ENCODE results near the gene MRGPRE. TPM values are rescaled to one million over a fixed set of nuclear protein-coding genes. Genes with fewer than 3 reads are reported as not detected.
A peak's percentile ranks its signal among the peaks of the same experiment; 100 is the strongest.

Gene MRGPRE
- polyA plus RNA-seq, 1 donor from 2014 or later: not detected

DNA sequence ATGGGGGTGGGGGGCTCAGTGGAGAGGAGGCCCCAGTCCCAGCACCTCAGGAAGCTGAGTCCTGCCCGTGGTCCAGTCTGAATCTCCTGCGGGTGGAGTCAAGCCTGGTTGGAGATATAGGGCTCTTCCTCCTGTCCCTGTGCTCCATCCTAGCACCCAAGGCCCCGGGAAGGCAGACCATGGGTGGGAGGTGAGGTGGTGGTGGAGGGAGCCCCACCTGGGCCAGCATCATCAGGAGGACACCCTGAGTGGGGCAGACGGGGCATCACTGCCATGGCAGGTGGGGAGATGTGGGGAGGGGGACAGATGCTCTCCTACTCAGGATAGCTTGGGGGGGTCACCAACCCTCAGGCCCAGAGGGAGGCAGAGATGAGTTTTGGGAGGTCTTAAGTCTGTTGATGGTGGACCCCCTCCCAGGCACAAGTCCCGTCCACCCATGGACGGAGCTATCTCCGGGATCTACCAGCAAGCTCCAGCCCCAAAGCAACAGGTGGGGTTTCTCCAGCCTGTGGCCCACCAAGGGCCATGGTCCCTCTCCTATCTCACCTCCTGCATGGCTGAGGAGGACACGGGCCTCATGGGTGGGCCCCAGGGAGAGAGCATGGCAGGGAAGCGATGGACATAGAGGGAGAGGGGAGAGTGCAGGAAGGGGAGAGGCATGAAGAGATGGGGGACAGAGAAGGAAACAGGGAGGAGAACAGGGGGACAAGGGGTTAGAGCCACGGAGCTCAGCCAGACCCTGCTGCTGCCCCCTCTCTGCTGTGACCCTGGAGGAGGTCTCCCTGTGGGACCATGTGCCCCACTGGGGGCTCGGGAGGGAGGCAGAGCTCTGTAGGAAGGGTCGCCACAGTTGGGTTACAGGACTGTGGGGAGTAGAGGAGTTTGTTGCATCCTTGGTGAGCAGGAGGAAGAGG is 1.3 kb downstream of the MRGPRE start:
- H3K4me1 Mint-ChIP-seq: no peaks in the 10 kb centered on the region
- H3K9me3 Mint-ChIP-seq: peaks cover 0 to 1% (median 0%) of the 10 kb centered on the region in 3 donors
- peaks cover 2% of the 10 kb centered on the region for H3K36me3 Mint-ChIP-seq
- H3K27ac Mint-ChIP-seq: no peak overlapping the region
- H3K4me3 Mint-ChIP-seq: no peak overlapping the region
- H3K27me3 Mint-ChIP-seq: peaks cover 1% of the 10 kb centered on the region

GRCh38 chr11:3229673-3230630 is 2.3 kb downstream of the MRGPRE start:
- Mint-ChIP-seq H3K9me3 (peaks cover 0 to under 1% (median 0%) of the 10 kb centered on the region in 3 donors), H3K27me3 (peaks cover 1% of the 10 kb centered on the region), H3K36me3 (peaks cover 2% of the 10 kb centered on the region), H3K4me1 (no peaks in the 10 kb centered on the region), H3K27ac (no peak overlapping the region), H3K4me3 (no peak overlapping the region)

- Mint-ChIP-seq H3K36me3 (no peaks in the 10 kb centered on the region), H3K27me3 (peaks cover 1% of the 10 kb centered on the region), H3K27ac (no peak overlapping the region), H3K4me1 (no peaks in the 10 kb centered on the region), H3K9me3 (peaks cover 0 to 3% (median 0%) of the 10 kb centered on the region in 3 donors), H3K4me3 (no peak overlapping the region)
Measured at GRCh38 chr11:3228445-3228829, 3.8 kb downstream of the MRGPRE start.

GRCh38 chr11:3227568-3228444 is 4.4 kb downstream of the MRGPRE start:
- H3K4me1 Mint-ChIP-seq: no peaks in the 10 kb centered on the region
- no peak overlapping the region for H3K27ac Mint-ChIP-seq
- H3K36me3 Mint-ChIP-seq: no peaks in the 10 kb centered on the region
- H3K9me3 Mint-ChIP-seq: peaks cover 0 to 3% (median 0%) of the 10 kb centered on the region in 3 donors
- H3K27me3 Mint-ChIP-seq: peaks cover 4% of the 10 kb centered on the region
- no peak overlapping the region for H3K4me3 Mint-ChIP-seq

DNA sequence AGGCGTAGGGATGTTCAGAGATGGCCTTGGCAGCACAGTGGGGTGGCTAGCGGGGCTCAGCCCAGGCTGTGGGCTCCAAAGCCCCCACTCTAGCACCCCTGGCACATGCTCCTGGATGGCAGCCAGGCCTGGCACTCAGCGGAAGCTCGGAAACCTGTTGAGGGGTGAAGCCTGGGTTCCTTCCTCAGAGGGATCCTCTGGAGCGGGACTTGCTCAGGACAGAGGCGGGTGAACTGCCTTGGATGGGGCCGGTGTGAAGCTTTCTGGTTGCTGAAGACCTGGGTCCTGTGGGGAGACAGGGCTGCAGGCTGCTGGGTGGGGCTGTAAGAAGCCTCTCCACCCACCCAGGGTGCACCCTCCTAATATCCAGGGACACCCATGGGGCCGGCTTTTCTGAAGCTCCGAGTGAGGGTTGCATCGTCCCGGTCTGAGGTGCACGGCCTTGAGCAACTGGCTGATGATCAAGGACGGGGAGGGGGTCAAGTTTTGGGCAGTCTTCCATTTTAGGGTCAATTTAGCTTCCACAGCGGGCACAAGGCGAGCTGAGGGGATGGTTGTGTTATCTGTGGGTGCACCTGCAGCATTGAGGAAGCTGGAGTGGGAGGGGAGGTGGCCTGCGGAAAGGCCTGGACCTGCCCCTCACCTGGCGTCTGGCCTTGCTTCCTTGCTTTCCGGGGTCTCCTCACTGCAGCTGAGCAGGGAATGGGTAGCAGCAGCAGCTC is 5.2 kb downstream of the MRGPRE start:
- H3K4me1 Mint-ChIP-seq: no peaks in the 10 kb centered on the region
- H3K36me3 Mint-ChIP-seq: no peaks in the 10 kb centered on the region
- H3K27me3 Mint-ChIP-seq: peaks cover 4% of the 10 kb centered on the region
- peaks cover 0 to 3% (median 0%) of the 10 kb centered on the region in 3 donors for H3K9me3 Mint-ChIP-seq
- no peak overlapping the region for H3K4me3 Mint-ChIP-seq
- no peak overlapping the region for H3K27ac Mint-ChIP-seq

- H3K27ac Mint-ChIP-seq: no peak overlapping the region
- H3K4me1 Mint-ChIP-seq: no peaks in the 10 kb centered on the region
- peaks cover 0 to 3% (median 0%) of the 10 kb centered on the region in 3 donors for H3K9me3 Mint-ChIP-seq
- H3K36me3 Mint-ChIP-seq: no peaks in the 10 kb centered on the region
- H3K4me3 Mint-ChIP-seq: no peak overlapping the region
- peaks cover 6% of the 10 kb centered on the region for H3K27me3 Mint-ChIP-seq
Measured at GRCh38 chr11:3225826-3226750, 6.1 kb downstream of the MRGPRE start.

DNA sequence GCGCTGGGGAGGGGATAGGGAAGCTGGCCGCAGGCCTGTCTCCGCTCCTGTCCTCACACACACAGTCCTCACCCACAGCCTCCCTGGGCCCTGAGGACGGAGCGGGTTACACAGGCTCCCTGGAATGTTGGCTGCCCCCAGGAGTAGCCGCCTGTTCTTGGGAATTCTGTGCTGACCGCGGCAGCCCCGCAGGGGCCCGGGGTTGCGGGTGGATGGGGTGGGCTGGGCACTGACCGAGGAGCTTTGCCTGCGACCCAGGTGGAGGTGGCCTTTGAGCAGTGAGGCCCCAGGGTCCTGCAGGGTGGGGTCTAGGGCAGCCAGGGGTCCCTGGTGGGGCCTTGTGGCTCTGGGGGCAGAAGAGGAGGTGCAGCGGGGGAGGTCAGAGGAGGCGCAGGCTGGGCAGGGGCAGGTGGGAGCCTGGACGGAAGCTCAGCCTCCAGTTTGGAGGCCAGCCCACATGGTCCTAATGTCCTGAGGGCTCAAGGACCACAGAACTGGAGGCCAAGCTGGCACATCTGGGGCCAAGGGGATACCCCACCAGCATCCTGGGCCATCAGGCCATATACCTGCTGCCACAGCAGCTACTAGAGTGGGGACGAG is 7.0 kb downstream of the MRGPRE start:
- Mint-ChIP-seq H3K4me1 (no peaks in the 10 kb centered on the region), H3K4me3 (no peak overlapping the region), H3K27ac (no peak overlapping the region), H3K9me3 (peaks cover 0 to 3% (median 0%) of the 10 kb centered on the region in 3 donors), H3K36me3 (no peaks in the 10 kb centered on the region), H3K27me3 (peaks cover 6% of the 10 kb centered on the region)

DNA sequence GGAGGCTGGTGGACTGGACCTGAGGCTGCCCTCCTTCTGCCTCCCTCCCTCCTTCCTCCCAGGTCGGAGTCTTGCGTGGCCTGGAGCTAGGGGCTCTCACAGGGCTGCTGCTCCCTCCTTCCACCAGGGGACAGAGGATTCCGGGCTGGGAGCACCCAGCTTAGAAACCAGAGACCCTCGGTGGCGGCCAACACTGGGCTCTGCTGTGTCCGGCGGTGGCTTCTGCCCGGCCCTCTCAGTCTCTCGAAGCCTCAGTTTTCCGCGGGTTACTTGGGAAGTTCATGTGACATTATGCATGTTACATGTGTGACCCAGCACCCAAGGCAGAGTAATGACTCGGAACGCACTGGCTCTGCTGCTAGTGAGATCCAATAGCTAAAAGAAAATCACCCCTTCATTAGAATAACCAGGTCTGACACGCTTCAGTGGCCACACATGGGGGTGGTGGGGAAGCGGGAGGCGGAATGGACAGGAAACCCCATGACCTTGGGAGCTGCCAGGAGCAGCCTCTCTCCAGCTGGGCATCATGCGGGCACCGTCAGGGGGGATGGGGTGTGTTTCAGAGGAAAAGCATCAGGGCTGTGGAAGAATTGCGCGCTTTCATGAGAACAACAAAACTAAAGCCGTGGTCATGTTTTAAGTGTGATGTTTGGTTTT is 7.7 kb downstream of the MRGPRE start:
- Mint-ChIP-seq H3K27ac (no peak overlapping the region), H3K36me3 (no peaks in the 10 kb centered on the region), H3K9me3 (peaks cover 0 to 3% (median 0%) of the 10 kb centered on the region in 3 donors), H3K4me1 (no peaks in the 10 kb centered on the region), H3K27me3 (peaks cover 9% of the 10 kb centered on the region), H3K4me3 (no peak overlapping the region)

DNA sequence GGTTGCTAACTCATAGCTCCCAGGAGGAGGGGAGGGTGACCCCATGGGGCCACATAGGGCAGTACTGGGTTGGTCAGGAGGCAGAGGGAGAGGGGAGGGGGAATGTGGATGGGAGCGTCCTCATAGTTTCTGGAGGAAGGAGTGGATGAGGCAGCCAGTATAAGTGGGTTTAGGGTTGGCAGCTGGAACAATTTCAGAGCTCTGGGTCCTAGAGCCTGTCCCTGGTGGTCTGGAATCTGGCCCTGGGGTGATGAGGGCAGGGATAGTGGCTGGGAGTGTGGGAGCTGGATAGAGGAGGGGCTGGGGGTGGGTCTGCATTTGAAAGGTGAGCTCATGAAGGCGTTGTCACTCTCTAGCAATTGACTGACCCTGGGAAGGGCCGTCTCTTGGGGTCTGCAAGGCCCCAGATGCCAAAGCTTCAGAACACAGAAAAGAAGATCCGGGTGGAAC is 8.3 kb downstream of the MRGPRE start:
- Mint-ChIP-seq H3K27me3 (peaks cover 9% of the 10 kb centered on the region), H3K9me3 (peaks cover 0 to 3% (median 0%) of the 10 kb centered on the region in 3 donors), H3K4me1 (no peaks in the 10 kb centered on the region), H3K27ac (no peak overlapping the region), H3K36me3 (no peaks in the 10 kb centered on the region), H3K4me3 (peak overlapping the region in 1 of 4 donors; percentile 79)

DNA sequence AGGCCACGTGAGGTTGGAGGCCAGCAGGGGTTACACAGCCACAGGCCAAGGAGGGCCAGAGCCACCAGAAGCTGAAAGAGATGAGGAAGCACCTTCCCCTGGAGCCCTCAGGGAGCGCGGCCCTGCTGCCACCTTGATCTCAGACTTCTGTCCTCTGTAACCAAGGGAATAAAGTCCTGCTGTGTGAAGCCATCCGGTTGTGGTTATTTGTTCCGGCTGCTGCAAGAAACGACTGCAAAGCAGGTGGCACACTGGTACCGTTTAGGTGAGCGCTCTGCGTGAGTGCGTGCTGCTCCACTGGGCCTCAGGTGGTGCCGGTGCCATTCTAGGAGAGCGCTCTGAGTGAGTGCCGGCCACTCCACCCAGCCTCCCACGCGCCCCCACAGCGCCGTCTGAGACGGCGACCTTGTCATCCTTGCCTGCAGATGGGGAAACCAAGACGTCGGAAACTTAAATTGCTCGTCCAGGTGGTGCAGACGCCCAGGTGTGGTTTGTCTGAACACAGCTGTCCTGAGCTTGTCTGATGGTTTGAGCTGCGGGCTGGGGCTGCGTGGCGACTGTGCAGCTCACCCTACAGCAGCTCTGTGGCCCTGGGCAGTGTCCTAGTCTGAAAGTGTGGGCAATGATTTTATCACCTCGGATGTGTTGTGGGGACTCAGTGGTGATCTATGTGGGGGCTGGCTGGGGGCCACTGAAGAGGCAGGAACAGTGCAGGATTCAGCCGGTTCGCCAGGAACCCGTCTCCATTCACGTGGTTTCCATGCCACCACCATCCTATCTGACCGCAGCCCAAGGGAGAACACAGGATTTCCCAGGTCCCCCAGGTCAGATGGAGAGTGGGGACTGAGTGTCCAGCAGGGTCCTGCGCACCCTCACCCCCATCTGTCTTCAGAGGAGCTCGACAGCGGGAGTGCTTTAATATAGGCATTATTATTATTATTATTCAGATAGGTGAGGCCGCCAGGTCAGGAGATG is 9.0 kb downstream of the MRGPRE start:
- Mint-ChIP-seq H3K9me3 (peaks cover 0 to 3% (median 0%) of the 10 kb centered on the region in 3 donors), H3K4me3 (peak overlapping the region in 1 of 4 donors; percentile 34), H3K27me3 (peaks cover 9% of the 10 kb centered on the region), H3K36me3 (no peaks in the 10 kb centered on the region), H3K27ac (no peak overlapping the region), H3K4me1 (no peaks in the 10 kb centered on the region)

- Mint-ChIP-seq H3K9me3 (peaks cover 0 to 3% (median 0%) of the 10 kb centered on the region in 3 donors), H3K4me1 (no peaks in the 10 kb centered on the region), H3K4me3 (no peak overlapping the region), H3K27me3 (peaks cover 14% of the 10 kb centered on the region), H3K36me3 (no peaks in the 10 kb centered on the region), H3K27ac (no peak overlapping the region)
Measured at GRCh38 chr11:3222003-3222855, 10.0 kb downstream of the MRGPRE start.
